ENCODE data around the gene PCBP2. TPM values are rescaled to one million over a fixed set of nuclear protein-coding genes. Genes with fewer than 3 reads are reported as not detected.

PCBP2 gene
- total RNA-seq, 2 experiments from 2014 or later = 209 to 1,015 TPM

DNA sequence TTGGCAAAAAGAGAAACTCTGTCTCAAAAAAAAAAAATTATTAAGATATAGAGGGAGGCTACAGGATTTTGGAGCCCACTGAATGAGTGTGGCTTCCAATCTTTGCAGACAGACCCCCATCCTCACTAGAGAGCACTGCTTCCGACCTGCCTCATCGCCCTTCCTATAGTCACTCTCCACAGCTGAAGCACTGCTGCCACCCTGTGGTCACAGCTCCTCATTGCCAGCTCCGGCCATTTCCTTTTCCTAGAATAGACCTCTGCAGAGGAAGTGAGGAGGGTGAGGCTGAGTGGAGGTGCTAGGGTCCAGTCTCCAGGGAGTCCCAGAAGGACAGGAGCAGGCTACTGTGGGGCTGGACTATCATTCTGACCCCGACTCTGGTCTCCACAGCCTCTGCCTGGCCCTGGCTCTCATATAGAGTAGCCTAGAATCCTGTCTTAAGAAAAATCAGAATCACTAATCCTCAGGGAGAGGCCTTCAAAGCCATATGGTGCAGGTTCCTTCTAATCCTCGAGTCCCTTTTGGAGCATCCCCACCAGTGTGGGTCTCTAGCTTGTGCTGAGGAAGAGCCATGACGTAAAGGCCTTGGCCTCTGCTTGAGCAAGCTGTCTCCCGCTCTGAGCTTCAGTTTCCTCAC lies 56.8 kb downstream of the PCBP2 start:
- no peak for TF ChIP-seq EZH2phosphoT487 (IDR thresholded peaks at IDR 0.05; ENCODE audit: borderline replicate concordance, low read depth, low read length)
- TF ChIP-seq, protein P1, sequence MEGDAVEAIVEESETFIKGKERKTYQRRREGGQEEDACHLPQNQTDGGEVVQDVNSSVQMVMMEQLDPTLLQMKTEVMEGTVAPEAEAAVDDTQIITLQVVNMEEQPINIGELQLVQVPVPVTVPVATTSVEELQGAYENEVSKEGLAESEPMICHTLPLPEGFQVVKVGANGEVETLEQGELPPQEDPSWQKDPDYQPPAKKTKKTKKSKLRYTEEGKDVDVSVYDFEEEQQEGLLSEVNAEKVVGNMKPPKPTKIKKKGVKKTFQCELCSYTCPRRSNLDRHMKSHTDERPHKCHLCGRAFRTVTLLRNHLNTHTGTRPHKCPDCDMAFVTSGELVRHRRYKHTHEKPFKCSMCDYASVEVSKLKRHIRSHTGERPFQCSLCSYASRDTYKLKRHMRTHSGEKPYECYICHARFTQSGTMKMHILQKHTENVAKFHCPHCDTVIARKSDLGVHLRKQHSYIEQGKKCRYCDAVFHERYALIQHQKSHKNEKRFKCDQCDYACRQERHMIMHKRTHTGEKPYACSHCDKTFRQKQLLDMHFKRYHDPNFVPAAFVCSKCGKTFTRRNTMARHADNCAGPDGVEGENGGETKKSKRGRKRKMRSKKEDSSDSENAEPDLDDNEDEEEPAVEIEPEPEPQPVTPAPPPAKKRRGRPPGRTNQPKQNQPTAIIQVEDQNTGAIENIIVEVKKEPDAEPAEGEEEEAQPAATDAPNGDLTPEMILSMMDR (conservative IDR thresholded peaks at IDR 0.05; ENCODE audit: low read length) = peak; percentile 92
- no TSS peak for BruUV-seq (replicated peaks)
- H4K20me1 ChIP-seq (ENCODE audit: insufficient read depth, low read length) = no peaks in the 10 kb centered on the region
- H2AFZ ChIP-seq (ENCODE audit: low read length) = no peak overlapping the region
- intact Hi-C loops (cut with micrococcal nuclease; ENCODE audit: unreplicated experiment) = loop anchor here (1.0 to 10.0 kb wide), 4 partner anchors 86 to 304 kb away; partner anchors contain the start of genes AMHR2 and ITGB7
- no peaks in the 10 kb centered on the region for H3K79me2 ChIP-seq (ENCODE audit: insufficient read depth, low read depth, low read length)
- H3K4me1 ChIP-seq (ENCODE audit: insufficient read depth, low read length, poor library complexity, severe bottlenecking) = peaks cover 7% of the 10 kb centered on the region
- ChIA-PET CTCF (ENCODE audit: unreplicated experiment) (interaction anchor here (0.6 to 2.2 kb wide), 8 partner anchors 14 to 220 kb away, joined by 3 to 7 read pairs (median 4); partner anchors contain the start of gene PFDN5), POLR2A (interaction anchor here (0.6 to 1.2 kb wide), 4 partner anchors 8 to 118 kb away, joined by 3 to 7 read pairs (median 3); no protein-coding TSS in a partner anchor)
- H3K9me2 ChIP-seq (ENCODE audit: insufficient read depth, low read length) = no peaks in the 10 kb centered on the region
- H3K4me2 ChIP-seq (ENCODE audit: low read length) = peak overlapping the region; percentile 30; the same call in 1 of the 2 replicates
- H3K27ac ChIP-seq (ENCODE audit: low read depth, low read length, poor library complexity, severe bottlenecking) = no peak overlapping the region
- no peaks in the 10 kb centered on the region for H3K9me3 ChIP-seq (ENCODE audit: low read length)
- peak; percentile 88 for DNase-seq (ENCODE audit: low spot score)
- no peak overlapping the region for H3K4me3 ChIP-seq (ENCODE audit: low read depth, low read length, poor library complexity, severe bottlenecking)
- peaks cover 21% of the 10 kb centered on the region; the same call in 1 of the 2 replicates for H3K36me3 ChIP-seq (ENCODE audit: insufficient read depth, low read length)

DNA sequence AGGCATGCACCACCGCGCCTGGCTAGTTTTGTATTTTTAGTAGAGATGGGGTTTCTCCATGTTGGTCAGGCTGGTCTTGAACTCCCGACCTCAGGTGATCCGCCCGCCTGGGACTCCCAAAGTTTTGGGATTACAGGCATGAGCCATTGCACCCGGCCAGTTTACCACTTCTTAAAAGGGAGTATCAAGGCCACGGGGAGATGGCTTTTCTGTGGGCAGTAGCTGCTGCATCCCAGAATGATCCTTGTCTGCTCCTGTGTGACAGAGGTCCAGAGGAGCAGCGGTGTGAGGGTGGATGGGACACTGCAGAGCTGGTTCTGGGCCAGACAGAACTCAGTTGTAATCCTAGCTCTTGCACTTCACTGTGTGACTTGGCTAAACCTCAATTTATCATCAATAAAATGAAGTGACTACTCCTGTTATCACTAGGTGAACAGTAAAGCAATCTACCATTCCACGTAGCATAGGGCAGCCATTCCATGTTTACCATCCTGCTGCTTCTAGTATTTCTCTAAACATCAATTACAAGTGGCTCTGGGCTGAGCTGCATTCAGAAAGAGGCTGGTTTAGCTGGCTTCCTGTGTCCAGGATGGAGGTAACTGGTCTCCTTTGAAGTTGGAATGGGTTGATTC lies 58.4 kb downstream of the PCBP2 start:
- TF ChIP-seq, protein P1 (conservative IDR thresholded peaks at IDR 0.05; ENCODE audit: low read length) = no peak
- no peak for TF ChIP-seq EZH2phosphoT487 (IDR thresholded peaks at IDR 0.05; ENCODE audit: borderline replicate concordance, low read depth, low read length)
- CTCF ChIA-PET (ENCODE audit: unreplicated experiment) = no interaction called here
- Histone ChIP-seq H4K20me1 (ENCODE audit: insufficient read depth, low read length) (no peaks in the 10 kb centered on the region), H3K79me2 (ENCODE audit: insufficient read depth, low read depth, low read length) (no peaks in the 10 kb centered on the region), H3K27ac (ENCODE audit: low read depth, low read length, poor library complexity, severe bottlenecking) (no peak overlapping the region), H3K4me2 (ENCODE audit: low read length) (no peak overlapping the region), H3K4me3 (ENCODE audit: low read depth, low read length, poor library complexity, severe bottlenecking) (no peak overlapping the region), H3K9me3 (ENCODE audit: low read length) (no peaks in the 10 kb centered on the region), H2AFZ (ENCODE audit: low read length) (no peak overlapping the region), H3K36me3 (ENCODE audit: insufficient read depth, low read length) (peaks cover 9% of the 10 kb centered on the region; the same call in 1 of the 2 replicates), H3K4me1 (ENCODE audit: insufficient read depth, low read length, poor library complexity, severe bottlenecking) (peaks cover 7% of the 10 kb centered on the region), H3K9me2 (ENCODE audit: insufficient read depth, low read length) (no peaks in the 10 kb centered on the region)
- POLR2A ChIA-PET = interaction anchor here (0.6 to 1.0 kb wide), 2 partner anchors 9 to 295 kb away, joined by 4 read pairs; partner anchors contain the start of gene TARBP2
- no TSS peak for BruUV-seq (replicated peaks)
- intact Hi-C loops (cut with micrococcal nuclease; ENCODE audit: unreplicated experiment) = no loop called here
- DNase-seq (ENCODE audit: low spot score) = no peak

Measured in OCI-LY7 (cell line).